ENCODE data around the gene KCTD11. TPM values are rescaled to one million over a fixed set of nuclear protein-coding genes. Genes with fewer than 3 reads are reported as not detected.

KCTD11 gene
- total RNA-seq, 1 experiment from 2014 or later: 16.4 TPM

- Histone ChIP-seq H3K4me3 (no peak overlapping the region), H3K36me3 (ENCODE audit: low read depth) (no peaks in the 10 kb centered on the region), H3K27ac (no peak overlapping the region), H3K9me3 (ENCODE audit: insufficient read depth, low read depth) (no peaks in the 10 kb centered on the region), H3K27me3 (ENCODE audit: insufficient read depth, low read depth) (no peaks in the 10 kb centered on the region), H3K9me2 (ENCODE audit: insufficient read depth) (no peaks in the 10 kb centered on the region), H2AFZ (no peak overlapping the region), H3K4me2 (no peak overlapping the region), H3F3A (ENCODE audit: insufficient read depth, low read depth) (peaks cover 16% of the 10 kb centered on the region; the same call in 1 of the 2 replicates), H3K79me2 (ENCODE audit: low read depth) (peaks cover 25% of the 10 kb centered on the region), H4K20me1 (ENCODE audit: insufficient read depth) (peaks cover 15% of the 10 kb centered on the region), H3K4me1 (replicated peaks; ENCODE audit: insufficient read depth) (peaks cover 21% of the 10 kb centered on the region; the same call in 1 of the 2 replicates)
- intact Hi-C loops (cut with micrococcal nuclease; ENCODE audit: unreplicated experiment): loop anchor here (1.0 to 5.0 kb wide), 5 partner anchors 24 to 332 kb away; partner anchors contain the start of genes SENP3, TMEM102, TNK1 and WRAP53
- ChIA-PET CTCF (interaction anchor here (0.7 to 1.1 kb wide), 2 partner anchors 151 to 321 kb away, joined by 3 read pairs; partner anchors contain the start of gene SLC16A13), POLR2A (ENCODE audit: unreplicated experiment) (interaction anchor here (0.6 kb wide), 2 partner anchors 203 to 357 kb away, joined by 3 to 6 read pairs; no protein-coding TSS in a partner anchor)
- BruUV-seq (replicated peaks): no TSS peak
- DNase-seq: no peak
- TF ChIP-seq CTCF (conservative IDR thresholded peaks at IDR 0.05) (no peak), EZH2 (IDR thresholded peaks at IDR 0.05; ENCODE audit: low read depth) (no peak)
These were observed 4.8 kb downstream of the KCTD11 start for GRCh38 chr17:7356756-7357155.

GRCh38 chr17:7357381-7357780 lies 5.4 kb downstream of the KCTD11 start:
- ChIA-PET CTCF (no interaction called here), POLR2A (ENCODE audit: unreplicated experiment) (interaction anchor here (0.6 kb wide), 1 partner anchor 35 kb away, joined by 3 read pairs; no protein-coding TSS in a partner anchor)
- no peak overlapping the region for H3K4me2 ChIP-seq
- no peak for TF ChIP-seq EZH2 (IDR thresholded peaks at IDR 0.05; ENCODE audit: low read depth)
- no peak for TF ChIP-seq CTCF (conservative IDR thresholded peaks at IDR 0.05)
- H3K4me1 ChIP-seq (replicated peaks; ENCODE audit: insufficient read depth): peaks cover 21% of the 10 kb centered on the region; the same call in 1 of the 2 replicates
- H3K4me3 ChIP-seq: no peak overlapping the region
- DNase-seq: no peak
- intact Hi-C loops (cut with micrococcal nuclease; ENCODE audit: unreplicated experiment): loop anchor here (2.0 to 5.0 kb wide), 3 partner anchors 23 to 331 kb away; partner anchors contain the start of genes TNK1 and WRAP53
- no peaks in the 10 kb centered on the region for H3K9me2 ChIP-seq (ENCODE audit: insufficient read depth)
- peaks cover 15% of the 10 kb centered on the region for H4K20me1 ChIP-seq (ENCODE audit: insufficient read depth)
- H3F3A ChIP-seq (ENCODE audit: insufficient read depth, low read depth): peaks cover 12% of the 10 kb centered on the region; the same call in 1 of the 2 replicates
- H3K36me3 ChIP-seq (ENCODE audit: low read depth): no peaks in the 10 kb centered on the region
- H2AFZ ChIP-seq: no peak overlapping the region
- no TSS peak for BruUV-seq (replicated peaks)
- H3K79me2 ChIP-seq (ENCODE audit: low read depth): peaks cover 24% of the 10 kb centered on the region
- no peaks in the 10 kb centered on the region for H3K9me3 ChIP-seq (ENCODE audit: insufficient read depth, low read depth)
- H3K27me3 ChIP-seq (ENCODE audit: insufficient read depth, low read depth): no peaks in the 10 kb centered on the region
- no peak overlapping the region for H3K27ac ChIP-seq

GRCh38 chr17:7361906-7362305 lies 9.9 kb downstream of the KCTD11 start:
- Histone ChIP-seq H3K4me2 (no peak overlapping the region), H3K4me3 (no peak overlapping the region), H3K27me3 (ENCODE audit: insufficient read depth, low read depth) (no peaks in the 10 kb centered on the region), H3K27ac (no peak overlapping the region), H2AFZ (no peak overlapping the region), H4K20me1 (ENCODE audit: insufficient read depth) (no peaks in the 10 kb centered on the region), H3K9me2 (ENCODE audit: insufficient read depth) (no peaks in the 10 kb centered on the region), H3K4me1 (replicated peaks; ENCODE audit: insufficient read depth) (no peaks in the 10 kb centered on the region), H3F3A (ENCODE audit: insufficient read depth, low read depth) (no peaks in the 10 kb centered on the region), H3K36me3 (ENCODE audit: low read depth) (no peaks in the 10 kb centered on the region), H3K79me2 (ENCODE audit: low read depth) (no peaks in the 10 kb centered on the region), H3K9me3 (ENCODE audit: insufficient read depth, low read depth) (no peaks in the 10 kb centered on the region)
- CTCF ChIA-PET: interaction anchor here (0.6 kb wide), 1 partner anchor 80 kb away, joined by 3 read pairs; no protein-coding TSS in a partner anchor
- intact Hi-C loops (cut with micrococcal nuclease; ENCODE audit: unreplicated experiment): no loop called here
- no TSS peak for BruUV-seq (replicated peaks)
- POLR2A ChIA-PET (ENCODE audit: unreplicated experiment): interaction anchor here (0.6 kb wide), 1 partner anchor 116 kb away, joined by 11 read pairs; no protein-coding TSS in a partner anchor
- TF ChIP-seq CTCF (conservative IDR thresholded peaks at IDR 0.05) (no peak), EZH2 (IDR thresholded peaks at IDR 0.05; ENCODE audit: low read depth) (no peak)
- DNase-seq: no peak
